Mesothelial cell of epicardium (in vitro differentiated cells): Measurements from ENCODE around the gene SLC39A13. TPM values are rescaled to one million over a fixed set of nuclear protein-coding genes. Genes with fewer than 3 reads are reported as not detected.

Experiments
- DNase-seq, 2 experiments: peaks; one replicate each; pipeline ENCODE4 v3.0.0; 2021; ENCODE audit warnings: low spot score in 2 of 2; ENCODE audit not compliant: unreplicated experiment in 2 of 2
- H3K27ac Mint-ChIP-seq: 2 replicates; pipeline ENCODE4 v1.8.0; 2021; ENCODE audit warnings: mixed read lengths
- H3K27me3 Mint-ChIP-seq: 2 replicates; pipeline ENCODE4 v1.8.0; 2021; ENCODE audit warnings: low read depth, mixed read lengths
- H3K36me3 Mint-ChIP-seq: 2 replicates; pipeline ENCODE4 v1.8.0; 2021; ENCODE audit warnings: mixed read lengths
- H3K4me1 Mint-ChIP-seq: 2 replicates; pipeline ENCODE4 v1.8.0; 2021; ENCODE audit warnings: mixed read lengths
- H3K4me3 Mint-ChIP-seq: 2 replicates; pipeline ENCODE4 v1.8.0; 2021; ENCODE audit warnings: mild to moderate bottlenecking, moderate library complexity, mixed read lengths
- H3K9me3 Mint-ChIP-seq: 2 replicates; pipeline ENCODE4 v1.8.0; 2021; ENCODE audit warnings: mixed read lengths
- CTCF ChIP-seq: fragments of 200-600 bp; sonication (generic); IDR thresholded peaks from one replicate; pipeline ENCODE4 v1.5.0; 2021; ENCODE audit warnings: antibody characterized with exemption; ENCODE audit not compliant: unreplicated experiment
- total RNA-seq: library from RNA; stranded (reverse); gene quantifications from 3 replicates; pipeline ENCODE4 v1.2.1, GENCODE V29; 2021

The SLC39A13 gene
- total RNA-seq, 1 donor from 2014 or later = 69.5 TPM

DNA sequence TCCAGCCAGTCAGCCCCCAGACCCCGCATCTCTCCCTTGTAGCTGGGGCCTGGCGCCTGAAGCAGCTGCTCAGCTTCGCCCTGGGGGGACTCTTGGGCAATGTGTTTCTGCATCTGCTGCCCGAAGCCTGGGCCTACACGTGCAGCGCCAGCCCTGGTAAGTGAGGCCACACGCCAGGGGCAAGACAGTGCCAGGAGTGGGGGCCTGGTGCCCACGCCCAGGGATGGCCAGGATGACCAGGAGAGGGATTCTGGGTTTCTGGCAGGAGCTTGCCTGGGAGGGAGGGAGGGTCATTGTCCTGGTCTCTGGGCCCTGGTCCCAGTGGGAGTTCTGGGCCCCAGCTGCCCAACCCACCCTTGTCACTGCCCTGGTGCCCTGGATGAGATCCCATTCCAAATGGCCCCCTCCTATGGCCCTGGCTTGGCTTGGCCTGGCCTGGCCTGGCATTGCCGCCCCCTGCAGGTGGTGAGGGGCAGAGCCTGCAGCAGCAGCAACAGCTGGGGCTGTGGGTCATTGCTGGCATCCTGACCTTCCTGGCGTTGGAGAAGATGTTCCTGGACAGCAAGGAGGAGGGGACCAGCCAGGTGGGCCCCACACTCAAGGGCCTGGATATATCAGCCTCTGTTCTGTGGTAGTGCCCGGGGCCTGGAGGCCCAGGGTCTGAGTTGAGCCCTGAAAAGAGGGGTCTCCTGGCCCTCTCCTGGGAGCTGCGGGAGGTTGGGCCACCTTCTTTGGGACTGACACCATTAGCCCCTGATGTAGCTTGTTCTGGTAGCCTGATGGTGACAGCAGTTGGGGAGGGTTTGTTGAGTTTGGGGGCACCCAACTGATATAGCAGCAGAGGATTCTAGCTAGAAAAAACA lies 3.7 kb downstream of the SLC39A13 start:
- Mint-ChIP-seq H3K27me3 (no peaks in the 10 kb centered on the region), H3K9me3 (no peaks in the 10 kb centered on the region), H3K4me1 (peaks cover 30% of the 10 kb centered on the region), H3K4me3 (no peak overlapping the region), H3K27ac (no peak overlapping the region), H3K36me3 (peaks cover 2% of the 10 kb centered on the region)
- DNase-seq = no peak
- TF ChIP-seq CTCF = peak; percentile 21

GRCh38 chr11:47413351-47413750 lies 5.0 kb downstream of the SLC39A13 start:
- H3K27ac Mint-ChIP-seq = peak overlapping the region; percentile 39
- H3K4me1 Mint-ChIP-seq = peaks cover 24% of the 10 kb centered on the region
- no peak overlapping the region for H3K4me3 Mint-ChIP-seq
- peaks cover 6% of the 10 kb centered on the region for H3K36me3 Mint-ChIP-seq
- no peak for DNase-seq
- TF ChIP-seq CTCF = no peak
- no peaks in the 10 kb centered on the region for H3K27me3 Mint-ChIP-seq
- H3K9me3 Mint-ChIP-seq = no peaks in the 10 kb centered on the region

DNA sequence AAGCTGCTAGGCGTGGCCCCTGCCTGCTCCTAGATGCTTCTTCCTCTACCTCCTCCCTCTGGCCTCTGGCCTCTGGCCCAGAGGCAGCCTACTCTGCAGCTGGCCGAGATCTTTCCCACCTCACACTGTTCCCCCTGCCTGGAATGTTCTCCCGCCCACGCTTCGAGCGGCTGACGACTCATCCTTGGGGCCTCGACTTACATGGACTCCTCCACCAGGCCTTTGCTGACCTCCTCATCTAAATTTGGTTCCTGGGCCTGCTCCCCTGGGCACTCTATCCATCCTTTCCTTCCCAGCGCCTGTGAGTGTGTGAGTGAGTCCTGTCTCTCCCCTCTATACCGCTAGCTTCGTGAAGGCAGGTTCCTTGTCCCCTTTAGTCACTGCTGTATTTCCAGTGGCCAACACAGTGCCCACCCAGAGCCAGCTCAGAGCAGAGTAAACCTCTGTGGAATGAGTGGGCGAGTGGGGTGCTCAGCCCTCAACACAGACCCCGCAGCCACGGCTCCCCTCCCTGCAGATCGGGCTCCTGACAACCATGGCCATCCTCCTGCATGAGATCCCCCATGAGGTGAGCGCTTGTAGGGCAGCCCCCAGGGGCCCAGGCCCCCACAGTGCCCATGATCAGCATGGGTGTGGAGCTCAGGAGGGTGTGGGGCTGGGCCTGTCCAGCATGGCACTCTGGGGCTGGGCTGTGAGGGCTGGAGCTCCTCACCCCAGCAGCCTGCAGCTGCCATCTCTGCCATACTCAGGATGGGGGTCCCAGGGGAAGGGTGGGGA lies 5.7 kb downstream of the SLC39A13 start:
- H3K9me3 Mint-ChIP-seq = no peaks in the 10 kb centered on the region
- TF ChIP-seq CTCF = no peak
- DNase-seq = no peak
- H3K27me3 Mint-ChIP-seq = no peaks in the 10 kb centered on the region
- H3K27ac Mint-ChIP-seq = peak overlapping the region; percentile 70
- peaks cover 6% of the 10 kb centered on the region for H3K36me3 Mint-ChIP-seq
- peaks cover 20% of the 10 kb centered on the region for H3K4me1 Mint-ChIP-seq
- H3K4me3 Mint-ChIP-seq = no peak overlapping the region

DNA sequence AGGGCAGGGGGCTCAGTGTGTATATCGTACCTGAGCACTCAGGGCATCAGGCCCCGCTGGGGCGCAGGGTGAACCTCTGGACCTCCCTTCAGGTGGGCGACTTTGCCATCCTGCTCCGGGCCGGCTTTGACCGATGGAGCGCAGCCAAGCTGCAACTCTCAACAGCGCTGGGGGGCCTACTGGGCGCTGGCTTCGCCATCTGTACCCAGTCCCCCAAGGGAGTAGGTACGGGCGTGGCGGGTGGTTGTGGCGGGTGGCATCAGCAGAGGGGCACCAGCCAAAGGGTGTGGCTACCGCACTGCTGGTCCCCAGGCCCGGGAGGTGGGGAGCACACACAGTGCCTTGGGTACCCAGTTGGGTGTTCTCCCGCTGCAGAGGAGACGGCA lies 6.3 kb downstream of the SLC39A13 start:
- DNase-seq = no peak
- TF ChIP-seq CTCF = no peak
- H3K4me3 Mint-ChIP-seq = no peak overlapping the region
- no peaks in the 10 kb centered on the region for H3K9me3 Mint-ChIP-seq
- H3K27me3 Mint-ChIP-seq = no peaks in the 10 kb centered on the region
- H3K27ac Mint-ChIP-seq = no peak overlapping the region
- H3K36me3 Mint-ChIP-seq = peaks cover 6% of the 10 kb centered on the region
- H3K4me1 Mint-ChIP-seq = peaks cover 14% of the 10 kb centered on the region

DNA sequence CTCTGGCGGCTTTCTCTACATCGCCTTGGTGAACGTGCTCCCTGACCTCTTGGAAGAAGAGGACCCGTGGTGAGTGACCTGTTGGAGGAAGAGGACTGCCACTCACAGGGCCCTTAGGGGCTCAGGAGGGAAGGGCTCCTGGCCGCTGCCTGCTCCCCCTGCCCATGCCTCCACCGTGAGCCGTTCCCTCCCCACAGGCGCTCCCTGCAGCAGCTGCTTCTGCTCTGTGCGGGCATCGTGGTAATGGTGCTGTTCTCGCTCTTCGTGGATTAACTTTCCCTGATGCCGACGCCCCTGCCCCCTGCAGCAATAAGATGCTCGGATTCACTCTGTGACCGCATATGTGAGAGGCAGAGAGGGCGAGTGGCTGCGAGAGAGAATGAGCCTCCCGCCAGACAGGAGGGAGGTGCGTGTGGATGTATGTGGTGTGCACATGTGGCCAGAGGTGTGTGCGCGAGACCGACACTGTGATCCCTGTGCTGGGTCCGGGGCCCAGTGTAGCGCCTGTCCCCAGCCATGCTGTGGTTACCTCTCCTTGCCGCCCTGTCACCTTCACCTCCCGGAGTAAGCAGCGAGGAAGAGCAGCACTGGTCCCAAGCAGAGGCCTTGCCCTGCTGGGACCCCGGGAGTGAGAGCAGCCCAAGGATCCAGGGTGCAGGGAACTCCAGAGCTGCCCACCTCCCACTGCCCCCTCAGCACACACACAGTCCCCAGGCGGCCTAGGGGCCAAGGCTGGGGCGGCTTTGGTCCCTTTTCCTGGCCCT lies 6.9 kb downstream of the SLC39A13 start:
- TF ChIP-seq CTCF = no peak
- Mint-ChIP-seq H3K36me3 (peaks cover 12% of the 10 kb centered on the region), H3K27ac (peak overlapping the region; percentile 89), H3K9me3 (no peaks in the 10 kb centered on the region), H3K4me3 (no peak overlapping the region), H3K4me1 (peaks cover 13% of the 10 kb centered on the region), H3K27me3 (no peaks in the 10 kb centered on the region)
- DNase-seq = no peak
